GM12878 (cell line): ENCODE measurements around the gene PRKCI.

Source experiments
- CBX3 ChIP-seq: fragments of 200-600 bp; sonication (generic); IDR thresholded peaks from 2 replicates; pipeline ENCODE4 v1.6.1; 2016; ENCODE audit warnings: low read depth, borderline replicate concordance
- EP300 ChIP-seq, 2 experiments: fragments of 150-350 bp in 1 of 2; IDR thresholded peaks; 2 replicates each; pipeline ENCODE4 v1.6.1; 2011 to 2012; ENCODE audit warnings: low read depth in 2 of 2, low read length in 2 of 2, borderline replicate concordance in 1 of 2, improper control_type of control experiment in 1 of 2, inconsistent platforms in 1 of 2; ENCODE audit not compliant: control insufficient read depth in 1 of 2
- POLR2A ChIP-seq: IDR thresholded peaks from 2 replicates; pipeline ENCODE4 v1.6.1; 2011; ENCODE audit warnings: low read depth, mild to moderate bottlenecking, low read length
- SMC3 ChIP-seq: IDR thresholded peaks from 2 replicates; pipeline ENCODE4 v1.6.1; 2011; ENCODE audit warnings: low read length, improper control_type of control experiment, borderline replicate concordance
- TBL1XR1 ChIP-seq: IDR thresholded peaks from 2 replicates; pipeline ENCODE4 v1.6.1; 2012; ENCODE audit warnings: low read depth, low read length, improper control_type of control experiment
- TF ChIP-seq, protein P1 (sequence below): IDR thresholded peaks from 2 replicates; pipeline ENCODE4 v1.6.1; 2011; ENCODE audit warnings: low read depth, mild to moderate bottlenecking, low read length, moderate library complexity, borderline replicate concordance; ENCODE audit errors: extremely low read depth
- TF ChIP-seq, protein P2 (sequence below): IDR thresholded peaks from 2 replicates; pipeline ENCODE4 v1.6.1; 2012; ENCODE audit warnings: low read depth, low read length, improper control_type of control experiment
- TF ChIP-seq, protein P3 (sequence below): IDR thresholded peaks from 2 replicates; pipeline ENCODE4 v1.6.1; 2011; ENCODE audit warnings: borderline replicate concordance, low read depth, mild to moderate bottlenecking, moderate library complexity, low read length; ENCODE audit not compliant: insufficient read depth, poor library complexity, severe bottlenecking

DNA sequence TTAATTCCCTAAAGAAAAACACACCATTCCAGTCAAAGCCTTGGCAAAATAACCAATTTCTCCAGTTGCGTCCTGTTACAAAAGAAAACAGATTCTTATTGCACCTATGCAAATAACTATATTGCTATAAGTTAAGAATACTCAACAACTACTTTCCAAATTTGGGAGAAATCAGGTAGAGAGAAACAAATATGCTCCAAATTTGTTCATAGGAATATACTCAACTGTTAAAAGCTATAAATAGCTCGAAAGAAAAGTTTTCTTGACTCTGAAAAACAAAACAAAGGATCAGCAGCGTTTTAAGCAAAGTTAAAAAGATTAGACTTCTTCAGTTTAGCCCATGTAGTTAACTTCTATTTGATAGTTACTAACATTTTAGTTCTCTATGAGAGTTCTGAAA, 115.2 kb downstream of the PRKCI start:
- TF ChIP-seq TBL1XR1 (no peak), POLR2A (no peak), SMC3 (no peak), EP300 (IDR thresholded peaks at IDR 0.05; ENCODE audit: borderline replicate concordance in 1 of 2, control insufficient read depth in 1 of 2, low read depth in 2 of 2, low read length in 2 of 2) (no peak), CBX3 (no peak)
- TF ChIP-seq, protein P1, sequence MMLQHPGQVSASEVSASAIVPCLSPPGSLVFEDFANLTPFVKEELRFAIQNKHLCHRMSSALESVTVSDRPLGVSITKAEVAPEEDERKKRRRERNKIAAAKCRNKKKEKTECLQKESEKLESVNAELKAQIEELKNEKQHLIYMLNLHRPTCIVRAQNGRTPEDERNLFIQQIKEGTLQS = no peak
- TF ChIP-seq, protein P2, sequence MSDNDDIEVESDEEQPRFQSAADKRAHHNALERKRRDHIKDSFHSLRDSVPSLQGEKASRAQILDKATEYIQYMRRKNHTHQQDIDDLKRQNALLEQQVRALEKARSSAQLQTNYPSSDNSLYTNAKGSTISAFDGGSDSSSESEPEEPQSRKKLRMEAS = no peak
- TF ChIP-seq, protein P3, sequence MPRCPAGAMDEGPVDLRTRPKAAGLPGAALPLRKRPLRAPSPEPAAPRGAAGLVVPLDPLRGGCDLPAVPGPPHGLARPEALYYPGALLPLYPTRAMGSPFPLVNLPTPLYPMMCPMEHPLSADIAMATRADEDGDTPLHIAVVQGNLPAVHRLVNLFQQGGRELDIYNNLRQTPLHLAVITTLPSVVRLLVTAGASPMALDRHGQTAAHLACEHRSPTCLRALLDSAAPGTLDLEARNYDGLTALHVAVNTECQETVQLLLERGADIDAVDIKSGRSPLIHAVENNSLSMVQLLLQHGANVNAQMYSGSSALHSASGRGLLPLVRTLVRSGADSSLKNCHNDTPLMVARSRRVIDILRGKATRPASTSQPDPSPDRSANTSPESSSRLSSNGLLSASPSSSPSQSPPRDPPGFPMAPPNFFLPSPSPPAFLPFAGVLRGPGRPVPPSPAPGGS = no peak
